HG03097 (cell line): ENCODE results near the gene TMEM59.
"Not testable (repeated sequence)": the region's sequence is repeated elsewhere in the genome, so short reads cannot be mapped to it uniquely, and the experiment has no call there.

Source experiments
- ATAC-seq: cut with Tn5 transposase; IDR thresholded peaks from one replicate; pipeline ENCODE4 v1.9.1; 2021; ENCODE audit not compliant: unreplicated experiment, low FRiP score

Gene TMEM59

DNA sequence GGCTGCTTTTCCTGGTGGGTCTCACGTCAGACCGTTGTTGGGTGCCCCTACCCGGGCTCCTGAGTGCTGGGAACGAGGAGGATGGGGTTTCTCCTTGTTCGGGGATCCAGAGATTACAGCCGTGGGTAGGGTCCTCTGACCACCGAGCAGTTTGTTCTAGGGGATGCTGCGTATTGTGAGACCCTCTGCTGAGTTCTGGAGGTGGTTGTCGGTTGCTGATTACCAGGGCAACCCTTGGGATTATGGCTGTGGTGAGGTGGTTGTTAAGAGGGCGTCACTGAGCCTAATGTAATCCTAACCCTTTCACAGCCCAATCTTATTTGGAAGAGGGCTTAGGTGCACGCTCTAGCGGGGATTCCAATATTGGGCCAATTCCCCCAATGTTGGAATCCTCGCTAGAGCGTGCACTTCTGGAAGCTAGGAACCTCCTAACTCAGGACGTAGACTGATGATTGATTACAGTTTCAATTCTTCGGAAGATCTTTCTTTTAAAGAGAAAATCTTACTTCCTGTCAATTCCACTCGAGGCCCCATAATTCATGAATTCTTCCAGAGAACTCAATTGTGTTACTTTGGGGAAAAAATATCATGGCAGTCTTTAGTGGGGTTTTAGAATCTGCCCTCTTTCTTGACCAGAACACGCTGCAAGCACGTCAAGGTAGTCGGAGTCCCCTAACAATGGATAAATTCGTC lies 887 bp upstream of the TMEM59 start:
- peak; percentile 1 for ATAC-seq

DNA sequence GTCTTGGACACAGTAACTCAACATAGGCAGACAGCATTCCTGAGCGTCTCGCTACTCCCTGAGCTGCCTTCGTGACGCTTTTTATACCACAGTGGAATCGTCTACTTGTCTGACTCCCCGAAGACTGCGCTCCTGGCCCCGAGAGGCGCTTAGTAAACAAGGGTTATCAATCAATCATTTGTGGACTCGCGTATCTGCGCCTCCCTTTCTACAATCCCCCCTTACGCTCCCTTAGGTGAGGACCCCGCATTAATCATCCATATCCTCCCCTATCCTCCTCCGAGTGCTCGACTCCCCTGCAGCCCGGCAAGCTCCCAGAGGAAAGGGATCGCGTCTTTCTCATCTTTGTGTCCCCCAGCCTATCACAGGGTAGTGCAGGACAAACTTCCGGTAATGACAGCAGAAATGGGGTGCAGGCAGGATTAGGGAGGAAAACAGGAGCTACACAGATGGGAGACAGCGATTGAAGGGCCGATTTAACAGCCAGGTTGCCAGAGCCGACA lies 522 bp downstream of the TMEM59 start:
- ATAC-seq, result peak; percentile 15

DNA sequence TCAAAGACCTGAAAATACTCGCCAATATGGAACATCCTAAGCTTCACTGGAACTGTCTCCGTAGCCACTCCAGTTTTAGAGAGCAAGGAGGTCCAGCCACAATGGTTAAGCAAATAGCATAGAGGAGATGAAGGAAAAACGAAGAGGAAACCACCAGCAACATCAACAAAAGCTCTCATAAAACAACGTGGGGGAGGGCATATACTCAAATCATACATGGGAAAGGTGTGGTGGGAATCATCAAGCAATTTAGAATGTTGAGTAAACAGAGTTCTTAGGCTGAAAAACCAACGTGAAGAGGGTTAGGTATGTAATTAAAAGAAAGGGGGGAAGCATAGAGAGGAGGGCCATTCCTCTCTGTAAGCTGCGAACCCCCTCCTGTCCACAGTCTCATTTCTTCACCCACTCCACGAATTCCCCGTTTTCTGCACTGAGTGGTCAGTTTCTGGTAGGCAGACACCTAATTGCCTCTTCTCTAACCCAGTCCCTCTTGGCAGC lies 1.0 kb downstream of the TMEM59 start:
- no peak for ATAC-seq

DNA sequence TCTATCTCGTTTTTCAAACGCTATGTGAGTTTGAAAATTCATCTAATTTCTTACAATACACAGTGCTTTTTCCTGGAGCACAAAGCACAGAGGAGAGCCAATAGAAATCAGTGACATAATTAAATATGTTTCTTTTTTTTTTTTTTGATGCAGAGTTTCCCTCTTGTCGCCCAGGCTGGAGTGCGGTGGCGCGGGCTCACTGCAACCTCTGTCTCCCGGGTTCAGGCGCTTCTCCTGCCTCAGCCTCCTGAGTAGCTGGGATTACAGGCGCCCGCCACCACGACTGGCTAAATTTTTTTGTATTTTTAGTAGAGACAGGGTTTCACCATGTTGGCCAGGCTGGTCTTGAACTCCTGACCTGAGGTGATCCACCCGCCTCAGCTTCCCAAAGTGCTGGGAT lies 2.6 kb downstream of the TMEM59 start:
- ATAC-seq, result not testable (repeated sequence)

DNA sequence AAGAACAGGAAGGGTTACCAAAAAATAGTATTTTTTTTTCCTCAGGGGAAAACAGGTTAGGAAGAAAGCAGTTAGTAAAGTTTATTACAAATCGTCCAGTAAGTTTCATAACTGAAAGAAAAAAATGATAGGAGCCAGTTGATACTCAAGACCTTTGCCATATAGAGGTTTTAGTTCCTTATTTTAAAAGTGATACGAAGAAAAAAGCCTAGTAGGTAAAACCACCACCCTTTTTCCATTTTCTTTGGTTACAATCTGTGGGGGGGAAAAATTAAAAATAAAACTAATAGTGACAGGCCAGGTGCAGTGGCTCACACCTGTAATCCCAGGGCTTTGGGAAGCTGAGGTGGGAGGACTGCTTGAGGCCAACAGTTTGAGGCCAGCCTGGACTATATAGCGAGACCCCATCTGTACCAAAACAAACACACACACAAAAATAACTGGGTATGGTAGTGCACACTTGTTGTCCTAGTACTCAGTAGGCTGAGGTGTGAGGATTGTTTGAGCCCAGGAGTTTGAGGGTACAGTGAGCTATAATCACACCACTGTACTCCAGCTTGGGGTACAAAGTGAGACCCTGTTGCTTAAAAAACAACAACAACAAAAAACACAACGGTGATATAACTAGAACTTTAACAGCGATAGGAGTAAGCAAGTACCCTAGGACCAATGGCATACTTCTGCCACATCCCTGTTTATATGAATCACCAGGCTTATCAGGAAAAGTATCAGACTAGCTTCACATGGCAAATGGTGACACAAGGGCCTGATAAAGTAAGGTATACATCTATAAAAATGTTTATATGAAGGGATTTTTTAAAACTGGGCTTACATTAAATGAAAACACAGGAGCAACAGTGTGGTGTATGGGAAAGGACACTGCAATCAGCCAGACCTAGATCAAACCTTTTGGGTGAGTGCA lies 5.4 kb downstream of the TMEM59 start:
- no peak for ATAC-seq

DNA sequence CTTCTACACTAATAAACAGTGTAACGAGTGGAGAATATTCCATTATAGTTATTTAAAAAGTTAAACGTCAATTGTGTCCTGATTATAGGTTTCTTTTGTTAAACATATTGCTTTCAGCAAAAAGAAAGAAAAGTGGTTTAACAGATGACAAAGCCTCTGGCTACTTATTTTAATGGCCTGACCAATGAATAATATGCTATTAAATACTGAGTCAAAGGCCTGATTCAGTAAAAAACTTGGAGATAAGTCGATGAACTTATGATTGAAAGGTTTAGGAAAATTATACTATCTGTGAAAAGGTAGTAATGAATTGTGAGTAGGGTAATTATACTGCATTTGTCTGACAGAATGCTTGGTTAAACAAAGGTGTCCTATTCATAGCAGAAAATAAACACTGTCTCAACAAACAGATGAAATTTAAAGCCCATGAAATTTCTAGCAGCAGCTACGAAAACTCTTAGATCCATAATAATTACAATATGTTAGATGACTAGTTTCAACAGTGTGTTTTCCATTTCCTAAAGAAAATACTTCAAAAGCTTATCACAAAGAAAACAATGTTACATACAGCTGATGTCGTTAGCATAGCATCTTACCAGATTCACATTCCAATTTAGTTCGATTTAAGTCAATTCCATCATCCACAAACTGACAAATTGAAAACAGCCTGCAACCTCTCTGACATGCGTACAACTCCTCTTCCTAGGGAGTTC lies 6.2 kb downstream of the TMEM59 start:
- ATAC-seq, result no peak

DNA sequence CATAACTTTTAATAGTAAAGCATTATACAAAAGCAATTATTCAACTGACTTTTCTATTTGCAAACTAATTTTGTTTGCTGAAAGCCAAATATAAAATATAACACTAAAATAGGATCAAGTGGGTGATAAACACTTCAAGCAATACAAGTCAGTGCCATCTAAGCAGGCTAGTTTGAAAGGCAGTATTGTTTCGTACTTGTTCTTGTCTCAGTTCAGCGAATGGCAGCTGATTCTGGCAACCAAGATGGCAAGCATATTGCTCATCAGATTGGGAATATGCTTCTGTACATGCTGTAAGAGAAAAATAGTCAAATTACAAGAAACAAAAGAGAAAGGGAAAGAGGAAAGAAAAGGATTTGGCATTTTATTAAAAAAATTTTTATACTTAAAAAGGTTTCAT lies 7.5 kb downstream of the TMEM59 start:
- no peak for ATAC-seq

DNA sequence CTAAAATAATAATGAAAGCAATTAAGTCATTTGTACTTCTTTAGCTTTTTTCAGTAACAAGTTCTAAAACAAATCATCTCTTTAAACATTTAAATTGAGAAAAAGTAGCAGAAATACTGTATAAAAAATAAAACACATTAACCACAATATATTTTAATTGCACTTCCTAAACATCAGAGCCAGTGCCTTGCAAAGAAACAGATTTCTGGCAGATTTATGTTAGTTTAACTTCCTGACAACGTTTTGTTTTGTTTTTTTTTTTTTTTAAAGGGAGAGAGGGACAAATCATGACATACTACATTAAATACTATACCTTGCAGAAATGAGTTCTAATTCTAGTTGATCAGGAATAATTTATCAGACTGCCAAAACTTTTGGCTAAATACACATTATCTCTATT lies 11.2 kb downstream of the TMEM59 start:
- no peak for ATAC-seq

DNA sequence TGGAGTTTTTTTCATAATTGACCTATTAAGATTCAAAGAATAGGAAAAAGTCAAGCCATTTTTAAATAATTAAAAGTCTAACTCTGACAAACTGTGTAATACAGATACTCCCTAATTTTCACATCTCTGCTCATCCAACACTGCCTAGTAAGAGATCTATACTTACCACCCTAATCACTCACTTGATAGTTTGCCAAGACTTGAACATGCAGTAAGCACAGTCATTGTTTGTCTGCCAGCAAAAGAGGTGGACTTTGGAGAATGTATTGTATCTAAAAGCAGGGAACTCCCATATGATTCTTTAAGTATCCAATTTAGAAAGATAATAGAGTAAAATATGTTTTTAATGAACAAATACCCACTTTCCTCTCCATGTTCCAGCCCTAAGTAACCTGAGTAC lies 15.5 kb downstream of the TMEM59 start:
- no peak for ATAC-seq

DNA sequence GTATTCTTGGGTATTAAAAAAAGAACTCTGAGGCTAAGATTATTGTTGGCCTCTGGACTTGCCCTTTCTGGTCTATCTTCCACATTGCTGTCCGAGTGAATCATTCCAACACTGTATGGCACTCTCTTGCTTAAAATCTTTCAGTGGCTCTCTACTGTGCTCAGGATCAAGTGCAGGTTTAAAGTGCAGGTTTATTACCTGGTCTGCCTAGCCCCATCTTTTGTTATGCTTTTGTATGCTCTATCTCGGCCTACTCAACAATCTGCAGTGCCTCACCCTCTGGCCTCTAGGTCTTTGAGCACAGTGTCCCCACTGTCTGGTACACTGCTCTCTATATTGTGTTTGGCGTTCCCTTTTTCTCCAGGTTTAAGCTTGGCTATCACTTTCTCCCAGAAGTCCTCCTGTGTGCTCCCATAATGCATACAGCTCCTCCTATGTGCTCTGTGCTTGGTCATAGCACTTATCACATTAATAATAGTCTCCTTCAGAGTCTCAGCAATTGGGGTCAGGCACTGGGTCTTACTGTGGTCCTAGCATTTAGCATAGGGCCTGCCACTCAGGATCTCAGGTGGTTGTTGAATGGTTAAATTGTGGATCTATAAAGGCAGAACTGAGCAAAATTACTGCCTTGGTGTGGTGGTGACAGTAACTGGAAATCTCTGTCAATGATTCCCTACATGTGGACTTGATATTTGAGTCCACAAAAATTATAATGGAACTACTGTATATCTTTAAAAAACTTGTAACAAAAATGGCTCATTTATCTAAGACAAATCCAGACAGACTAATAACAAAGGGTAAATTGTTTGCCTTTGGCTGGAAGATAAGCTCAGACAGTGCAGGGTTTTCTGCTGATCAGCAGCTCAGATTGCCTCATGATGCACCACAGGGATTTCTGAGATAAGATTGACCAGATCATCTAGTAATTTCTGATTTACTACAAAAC lies 24.4 kb downstream of the TMEM59 start:
- ATAC-seq, result no peak

DNA sequence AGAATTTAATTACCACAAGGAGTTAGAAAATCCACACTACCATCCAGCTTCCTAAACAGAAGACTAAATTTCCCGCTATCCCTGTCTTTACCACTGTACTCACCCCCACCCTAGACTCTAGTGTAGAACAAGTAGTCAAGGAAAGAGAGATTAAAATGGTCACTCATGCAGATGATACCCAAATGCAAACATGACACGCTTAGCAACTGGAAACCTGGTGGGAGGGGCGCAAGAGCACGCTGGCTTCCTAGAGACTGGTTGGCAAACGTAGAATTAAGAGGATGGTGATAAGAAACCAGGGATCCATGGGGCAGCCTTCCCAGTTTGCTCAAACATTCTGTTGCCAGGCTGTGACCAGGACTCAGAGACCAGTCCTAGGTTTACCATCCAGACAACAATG lies 25.2 kb downstream of the TMEM59 start:
- no peak for ATAC-seq

DNA sequence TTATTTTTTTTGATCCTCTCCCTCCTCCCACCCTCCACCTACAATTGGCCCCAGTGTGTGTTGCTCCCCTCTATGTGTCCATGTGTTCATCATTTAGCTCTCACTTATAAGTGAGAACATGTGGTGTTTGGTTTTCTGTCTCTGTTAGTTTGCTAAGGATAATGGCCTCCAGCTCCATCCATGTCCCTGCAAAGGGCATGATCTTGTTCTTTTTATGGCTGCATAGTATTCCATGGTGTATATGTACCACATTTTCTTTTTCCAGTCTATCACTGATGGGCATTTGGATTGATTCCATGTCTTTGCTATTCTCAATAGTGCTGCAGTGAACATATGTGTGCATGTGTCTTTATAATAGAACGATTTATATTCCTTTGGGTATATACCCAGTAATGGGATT lies 28.2 kb downstream of the TMEM59 start:
- not testable (repeated sequence) for ATAC-seq

DNA sequence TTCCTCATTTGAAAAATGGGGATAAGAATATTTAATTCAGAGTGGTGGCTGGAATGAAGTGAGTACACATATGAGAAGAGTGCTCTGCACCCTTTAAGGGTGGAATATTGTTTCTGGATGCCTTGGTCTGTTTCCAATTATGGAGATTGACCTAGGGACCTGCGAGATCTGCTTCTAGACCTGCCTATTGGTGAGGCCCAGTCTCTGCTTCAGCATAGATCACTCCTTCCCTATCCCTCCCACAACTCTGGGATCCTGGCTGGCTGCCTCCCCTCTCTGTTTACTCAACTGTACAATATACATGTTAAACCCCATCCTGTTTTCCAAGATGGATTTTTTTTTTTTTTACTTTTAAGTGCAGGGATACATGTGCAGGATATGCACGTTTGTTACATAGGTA lies 28.6 kb downstream of the TMEM59 start:
- ATAC-seq, result no peak

DNA sequence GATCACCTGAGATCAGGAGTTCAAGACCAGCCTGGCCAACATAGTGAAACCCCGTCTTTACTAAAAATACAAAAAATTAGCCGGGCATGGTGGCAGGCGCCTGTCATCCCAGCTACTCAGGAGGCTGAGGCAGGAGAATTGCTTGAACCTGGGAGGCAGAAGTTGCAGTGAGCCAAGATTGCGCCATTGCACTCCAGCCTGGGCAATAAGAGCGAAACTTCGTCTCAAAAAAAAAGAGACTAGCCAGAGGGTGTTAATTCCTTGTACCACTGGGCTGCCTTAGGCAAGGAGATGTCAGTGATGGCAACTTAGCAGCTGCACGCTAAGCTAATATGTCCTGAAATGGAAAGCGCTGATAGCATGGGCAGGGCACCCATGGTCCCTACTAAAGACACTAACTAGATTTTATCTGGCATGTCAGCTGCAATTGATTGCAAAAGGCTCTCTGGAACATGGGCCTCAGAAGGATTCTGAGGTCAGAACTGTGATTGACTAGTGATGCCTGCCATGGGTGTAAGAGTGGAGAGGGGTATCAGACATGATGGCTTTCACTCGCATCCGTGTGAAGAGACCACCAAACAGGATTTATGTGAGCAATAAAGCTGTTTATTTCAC lies 33.3 kb downstream of the TMEM59 start:
- not testable (repeated sequence) for ATAC-seq

DNA sequence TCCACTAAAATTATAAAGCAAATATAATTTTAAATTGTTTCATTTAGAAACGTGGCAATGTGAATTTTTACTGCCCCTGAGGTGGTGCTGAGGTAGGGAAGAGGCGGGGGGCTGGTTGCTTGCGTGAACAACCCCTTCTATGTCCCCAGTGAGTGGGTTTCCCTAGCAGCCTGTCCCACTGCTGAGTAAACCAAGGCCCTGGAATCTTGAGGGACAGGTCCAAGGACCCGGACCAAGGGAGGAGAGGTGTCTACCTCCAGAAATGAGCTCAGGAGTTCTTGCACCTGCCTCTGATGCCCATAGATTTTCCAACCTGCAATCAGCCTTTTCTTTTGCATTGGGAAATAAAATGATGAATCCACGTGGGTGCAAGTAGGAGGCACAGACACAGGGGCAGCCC lies 34.4 kb downstream of the TMEM59 start:
- no peak for ATAC-seq

DNA sequence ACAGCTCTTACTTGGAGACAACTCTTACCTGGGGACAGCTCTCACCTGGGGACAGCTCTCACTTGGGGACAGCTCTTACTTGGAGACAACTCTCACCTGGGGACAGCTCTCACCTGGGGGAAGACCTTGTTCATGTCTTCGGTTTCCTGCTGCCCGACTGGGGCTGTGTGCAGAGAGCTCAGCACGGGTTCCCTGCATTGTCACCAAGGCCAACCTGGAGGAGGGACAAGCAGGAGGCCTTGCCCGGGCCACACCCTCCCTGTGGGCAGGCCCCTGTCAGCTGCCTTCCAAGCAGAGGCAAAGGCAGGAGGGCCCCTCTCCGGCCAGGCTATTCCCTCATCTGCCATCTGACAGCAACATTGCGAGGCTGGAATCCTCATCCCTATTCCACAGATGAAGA lies 35.0 kb downstream of the TMEM59 start, which contains the start of gene LDLRAD1:
Gene LDLRAD1, minus strand, starts transcription at position 208 of the 400 bp plus-strand sequence. Its CDS starts 74 bp downstream, at position 134.
- no peak for ATAC-seq

DNA sequence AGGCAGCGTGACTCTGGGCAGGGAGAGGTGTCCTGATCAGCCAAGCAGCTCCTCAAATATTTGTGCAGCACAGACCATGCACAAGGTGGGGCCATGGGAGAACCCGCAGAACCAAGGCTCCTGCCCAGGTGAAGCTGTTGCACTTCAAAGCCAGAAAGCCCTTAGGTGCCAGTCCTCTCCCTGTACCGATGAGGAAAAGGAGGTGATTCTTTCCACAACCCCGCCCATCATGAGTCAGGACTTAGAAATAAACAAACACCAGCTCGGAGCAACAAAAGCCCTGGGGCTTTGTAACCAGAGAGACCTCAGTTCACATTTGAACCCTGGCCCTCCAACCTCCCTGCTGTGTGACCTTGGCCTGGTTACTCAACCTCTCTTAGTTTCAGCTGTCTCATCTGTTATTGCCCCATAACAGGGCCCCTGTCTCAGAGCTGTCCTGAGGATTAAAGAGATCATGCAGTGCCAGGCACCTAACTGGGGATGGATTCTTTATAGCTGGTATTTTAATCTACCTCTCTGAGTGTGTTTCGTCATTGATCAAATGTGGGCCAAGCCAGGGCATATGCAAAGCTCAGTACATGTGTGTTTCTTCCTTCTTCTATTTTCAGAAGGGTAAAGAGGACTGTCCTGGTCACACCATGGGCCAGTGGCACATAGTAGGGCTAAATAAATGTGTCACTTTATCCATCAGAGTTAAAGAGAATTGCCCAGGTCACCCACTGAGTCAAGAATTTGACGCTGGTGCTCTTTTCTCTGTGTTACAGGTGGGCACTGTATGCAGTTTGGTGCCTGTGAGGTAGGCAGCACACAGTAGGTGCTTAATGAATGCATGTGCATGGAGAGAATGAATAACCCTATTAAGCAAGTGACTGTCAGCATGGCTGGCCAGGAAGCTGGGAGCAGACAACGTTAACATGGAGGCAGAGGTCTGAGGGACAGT lies 36.4 kb downstream of the TMEM59 start:
- no peak for ATAC-seq

DNA sequence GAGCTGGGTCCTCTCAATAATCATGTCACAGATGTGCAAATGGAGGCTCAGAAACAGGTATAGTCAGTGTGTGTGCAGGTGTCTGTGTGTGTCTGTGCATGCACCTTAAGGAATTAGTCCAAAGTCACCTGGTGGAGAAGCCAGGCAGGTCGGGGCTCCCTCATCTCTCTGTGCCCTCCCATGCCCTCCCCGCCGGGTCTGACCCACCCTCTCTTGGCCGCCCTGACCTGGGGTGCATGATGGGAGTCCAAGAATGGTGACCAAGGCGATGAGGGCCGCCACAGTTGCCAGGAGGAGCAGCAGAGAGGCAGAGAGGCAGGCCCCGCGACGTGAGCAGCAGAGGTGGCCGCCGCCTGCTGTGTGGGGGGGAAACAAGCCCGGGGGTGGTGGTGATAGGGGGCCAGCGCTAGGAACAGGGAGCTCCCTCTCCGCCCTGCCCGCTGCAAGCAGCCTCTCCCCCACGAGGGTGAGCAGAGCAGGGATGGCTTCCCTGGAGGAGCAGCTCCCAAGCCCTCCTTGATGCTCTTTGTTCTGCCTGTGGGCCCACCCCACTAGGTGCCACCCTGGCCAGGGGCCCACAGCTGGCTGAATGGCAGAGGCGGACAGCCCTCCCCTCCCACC lies 38.9 kb downstream of the TMEM59 start:
- ATAC-seq, result no peak
